Vagina (tissue), 2 donors: ENCODE measurements around the gene TMCO1. TPM values are rescaled to one million over a fixed set of nuclear protein-coding genes. Genes with fewer than 3 reads are reported as not detected.

Experiments
- DNase-seq, 2 donors: peaks; one replicate each; pipeline ENCODE4 v3.0.0-alpha.2; 2017; ENCODE audit errors: extremely low spot score in 2 of 2
- H3K27ac ChIP-seq: fragments of 200-600 bp; sonication (generic); one replicate; pipeline ENCODE4 v1.5.1; 2019
- H3K27me3 ChIP-seq: fragments of 200-600 bp; sonication (generic); one replicate; pipeline ENCODE4 v1.5.1; 2019
- H3K36me3 ChIP-seq, 2 donors: fragments of 200-600 bp; sonication (generic); one replicate each; pipeline ENCODE4 v1.5.1; 2017 to 2019
- H3K4me1 ChIP-seq: fragments of 200-600 bp; sonication (generic); one replicate; pipeline ENCODE4 v1.5.1; 2019
- H3K4me3 ChIP-seq, 2 donors: fragments of 200-600 bp; sonication (generic); 1 replicate in 1 of 2; 2 replicates in 1 of 2; pipeline ENCODE4 v1.5.1; 2016 to 2019
- H3K9me3 ChIP-seq: fragments of 200-600 bp; sonication (generic); one replicate; pipeline ENCODE4 v1.5.1; 2019
- POLR2A ChIP-seq, 2 donors: fragments of 450-650 bp; IDR thresholded peaks; one replicate each; pipeline ENCODE4 v1.6.1; 2017; ENCODE audit warnings: antibody characterized with exemption in 2 of 2, mild to moderate bottlenecking in 2 of 2, moderate library complexity in 2 of 2
- POLR2AphosphoS5 ChIP-seq, 2 donors: sonication (generic); formaldehyde crosslinking; IDR thresholded peaks; one replicate each; pipeline ENCODE4 v1.9.0; 2017; ENCODE audit warnings: antibody characterized with exemption in 2 of 2, mild to moderate bottlenecking in 2 of 2, low read depth in 1 of 2; ENCODE audit not compliant: insufficient read depth in 1 of 2
- intact Hi-C: fragments of 100-400 bp; cut with DNase I; formaldehyde crosslinking; loops from one replicate; pipeline ENCODE4 v1.15.1; 2023
- total RNA-seq: library from RNA; depleted of rRNA; stranded (reverse); fragments of >200 nt; gene quantifications from one replicate; pipeline ENCODE4 v1.2.3, GENCODE V29; 2016
- TF ChIP-seq, protein P1 (sequence below), 3 experiments: fragments of 450-650 bp in 2 of 3; fragments of 200-600 bp in 1 of 3; sonication (generic) in 1 of 3; IDR thresholded peaks; one replicate each; pipeline ENCODE4 v1.5.1; 2017 to 2019; ENCODE audit warnings: antibody characterized with exemption in 3 of 3, mild to moderate bottlenecking in 2 of 3, moderate library complexity in 2 of 3

TMCO1 gene, protein sequence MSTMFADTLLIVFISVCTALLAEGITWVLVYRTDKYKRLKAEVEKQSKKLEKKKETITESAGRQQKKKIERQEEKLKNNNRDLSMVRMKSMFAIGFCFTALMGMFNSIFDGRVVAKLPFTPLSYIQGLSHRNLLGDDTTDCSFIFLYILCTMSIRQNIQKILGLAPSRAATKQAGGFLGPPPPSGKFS
- 33.1 TPM for total RNA-seq

DNA sequence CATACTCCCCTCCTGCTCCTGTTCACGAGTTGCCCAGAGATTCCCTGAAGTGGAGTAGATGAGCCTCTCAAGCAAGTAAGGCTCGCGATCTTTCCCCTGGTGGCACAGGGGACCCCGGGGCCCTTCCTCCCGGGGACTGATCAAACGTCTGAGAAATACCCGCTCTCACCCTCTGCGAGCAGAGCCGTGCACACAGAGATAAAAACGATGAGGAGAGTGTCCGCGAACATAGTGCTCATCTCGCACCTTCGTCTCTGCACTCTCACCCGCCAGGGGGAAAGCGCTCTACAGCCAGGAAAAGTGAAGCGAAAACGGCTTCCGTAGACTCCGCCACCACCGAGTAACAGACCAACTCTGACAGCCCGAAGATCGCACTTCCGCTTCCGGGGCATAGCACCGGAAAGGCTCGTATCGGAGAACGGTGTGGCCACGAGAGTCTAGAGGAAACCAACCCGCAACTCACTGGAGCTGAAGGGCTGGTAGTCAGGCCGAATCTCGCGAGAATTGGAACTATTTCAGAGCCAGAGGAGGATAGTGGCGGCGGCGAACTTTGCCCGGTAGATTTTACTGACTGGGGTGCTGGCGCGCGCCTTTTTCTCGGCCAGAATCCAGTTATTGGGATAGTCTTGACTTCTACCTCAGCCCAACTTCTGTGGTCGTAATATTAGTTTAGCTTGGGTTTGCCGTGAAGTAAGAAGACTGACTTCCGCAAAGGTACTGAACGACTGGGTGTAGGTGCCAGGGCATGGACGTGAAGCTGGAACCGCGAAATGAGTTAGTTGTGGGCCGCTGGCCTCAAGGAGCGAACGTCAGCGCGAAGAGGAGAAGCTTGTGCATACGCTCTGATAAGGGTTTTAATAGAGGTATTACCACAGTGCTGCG lies at the start of gene TMCO1:
Gene TMCO1 (minus strand): TSS at position 356 of the 882 bp plus-strand sequence. CDS start 117 bp downstream, at position 239.
- intact Hi-C loops, result no loop called here
- H3K36me3 ChIP-seq, result peaks cover 0 to 20% of the 10 kb centered on the region in 2 donors

DNA sequence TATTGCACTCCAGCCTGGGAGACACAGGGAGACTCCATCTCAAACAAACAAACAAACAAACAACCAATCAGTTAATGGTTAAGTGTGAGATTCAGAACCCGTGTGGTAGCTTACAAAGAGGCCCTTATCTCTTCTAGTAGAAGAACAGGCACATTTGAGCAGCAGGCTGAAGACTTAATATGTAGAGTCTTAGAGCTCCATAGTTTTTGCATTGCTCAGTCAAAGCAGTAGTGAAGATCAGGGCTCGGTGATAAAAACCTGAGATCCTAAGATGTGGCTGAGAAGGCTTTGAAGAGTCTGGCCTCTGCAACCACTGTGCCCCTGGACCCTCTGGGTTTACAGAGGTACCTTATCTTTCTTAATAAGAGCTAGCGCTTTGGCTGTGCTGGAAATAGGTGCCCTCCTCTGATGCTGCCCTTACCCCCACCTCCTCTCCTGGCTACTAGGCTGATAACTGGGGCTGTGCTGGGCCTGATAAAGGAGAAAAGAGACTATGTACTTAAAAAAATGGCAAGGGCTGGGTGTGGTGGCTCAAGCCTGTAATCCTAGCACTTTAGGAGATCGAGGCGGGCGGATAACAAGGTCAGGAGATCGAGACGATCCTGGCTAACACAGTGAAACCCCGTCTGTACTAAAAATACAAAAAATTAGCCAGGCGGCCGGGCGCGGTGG lies 48.3 kb upstream of the TMCO1 start:
- TF ChIP-seq POLR2AphosphoS5 (IDR thresholded peaks at IDR 0.05; ENCODE audit: insufficient read depth in 1 of 2, low read depth in 1 of 2), result no peak
- no peak for TF ChIP-seq POLR2A (IDR thresholded peaks at IDR 0.05)
- TF ChIP-seq, protein P1, sequence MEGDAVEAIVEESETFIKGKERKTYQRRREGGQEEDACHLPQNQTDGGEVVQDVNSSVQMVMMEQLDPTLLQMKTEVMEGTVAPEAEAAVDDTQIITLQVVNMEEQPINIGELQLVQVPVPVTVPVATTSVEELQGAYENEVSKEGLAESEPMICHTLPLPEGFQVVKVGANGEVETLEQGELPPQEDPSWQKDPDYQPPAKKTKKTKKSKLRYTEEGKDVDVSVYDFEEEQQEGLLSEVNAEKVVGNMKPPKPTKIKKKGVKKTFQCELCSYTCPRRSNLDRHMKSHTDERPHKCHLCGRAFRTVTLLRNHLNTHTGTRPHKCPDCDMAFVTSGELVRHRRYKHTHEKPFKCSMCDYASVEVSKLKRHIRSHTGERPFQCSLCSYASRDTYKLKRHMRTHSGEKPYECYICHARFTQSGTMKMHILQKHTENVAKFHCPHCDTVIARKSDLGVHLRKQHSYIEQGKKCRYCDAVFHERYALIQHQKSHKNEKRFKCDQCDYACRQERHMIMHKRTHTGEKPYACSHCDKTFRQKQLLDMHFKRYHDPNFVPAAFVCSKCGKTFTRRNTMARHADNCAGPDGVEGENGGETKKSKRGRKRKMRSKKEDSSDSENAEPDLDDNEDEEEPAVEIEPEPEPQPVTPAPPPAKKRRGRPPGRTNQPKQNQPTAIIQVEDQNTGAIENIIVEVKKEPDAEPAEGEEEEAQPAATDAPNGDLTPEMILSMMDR (IDR thresholded peaks at IDR 0.05), result no peak
- no peak for DNase-seq
- intact Hi-C loops, result no loop called here
- Histone ChIP-seq H3K9me3 (no peaks in the 10 kb centered on the region), H3K36me3 (no peaks in the 10 kb centered on the region), H3K27ac (no peak overlapping the region), H3K27me3 (no peaks in the 10 kb centered on the region), H3K4me1 (no peaks in the 10 kb centered on the region), H3K4me3 (no peak overlapping the region)

More for the DNA sequence above, at the start of gene TMCO1:
- TF ChIP-seq, protein P1 (IDR thresholded peaks at IDR 0.05), result no peak
- TF ChIP-seq POLR2AphosphoS5 (IDR thresholded peaks at IDR 0.05; ENCODE audit: insufficient read depth in 1 of 2, low read depth in 1 of 2) (peak; percentile 83 to 92), POLR2A (IDR thresholded peaks at IDR 0.05) (no peak)
- peak within 1 kb of the TSS; percentile 78 for H3K27ac ChIP-seq
- no peaks in the 10 kb centered on the region for H3K27me3 ChIP-seq
- peak in 1 of 2 donors; percentile 95 for DNase-seq
- peaks cover 40% of the 10 kb centered on the region for H3K4me1 ChIP-seq
- no peaks in the 10 kb centered on the region for H3K9me3 ChIP-seq
- H3K4me3 ChIP-seq, result peak within 1 kb of the TSS; percentile 52 to 59

GRCh38 chr1:165816157-165816556 lies 47.5 kb upstream of the TMCO1 start:
- intact Hi-C loops, result no loop called here
- H3K27ac ChIP-seq, result no peak overlapping the region
- H3K4me3 ChIP-seq, result no peak overlapping the region
- TF ChIP-seq, protein P1 (IDR thresholded peaks at IDR 0.05), result no peak
- TF ChIP-seq POLR2AphosphoS5 (IDR thresholded peaks at IDR 0.05; ENCODE audit: insufficient read depth in 1 of 2, low read depth in 1 of 2) (no peak), POLR2A (IDR thresholded peaks at IDR 0.05) (no peak)
- H3K4me1 ChIP-seq, result no peaks in the 10 kb centered on the region
- H3K9me3 ChIP-seq, result no peaks in the 10 kb centered on the region
- no peaks in the 10 kb centered on the region for H3K36me3 ChIP-seq
- H3K27me3 ChIP-seq, result no peaks in the 10 kb centered on the region
- no peak for DNase-seq

DNA sequence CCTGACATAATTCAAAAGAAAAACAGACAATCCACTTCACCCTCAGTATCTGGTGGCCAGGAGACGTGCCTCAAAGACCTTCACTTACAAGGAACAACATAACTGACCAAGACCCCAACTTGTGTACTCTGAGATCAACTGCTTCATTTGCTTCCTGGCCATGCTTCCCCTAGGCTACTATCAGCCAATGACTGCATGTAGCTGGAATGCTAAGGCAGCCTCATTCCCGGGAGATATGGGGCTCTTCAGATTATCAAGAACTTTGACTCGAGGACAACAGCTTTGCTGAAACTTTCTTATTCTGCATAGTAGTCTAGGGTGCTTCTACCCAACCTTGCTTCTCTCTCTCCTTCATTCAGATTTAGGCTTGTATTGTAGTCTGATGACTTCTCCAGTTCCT lies 47.1 kb upstream of the TMCO1 start:
- DNase-seq, result no peak
- Histone ChIP-seq H3K9me3 (no peaks in the 10 kb centered on the region), H3K27me3 (no peaks in the 10 kb centered on the region), H3K4me1 (no peaks in the 10 kb centered on the region), H3K36me3 (no peaks in the 10 kb centered on the region), H3K27ac (no peak overlapping the region), H3K4me3 (no peak overlapping the region)
- intact Hi-C loops, result no loop called here
- no peak for TF ChIP-seq POLR2A (IDR thresholded peaks at IDR 0.05)
- TF ChIP-seq, protein P1 (IDR thresholded peaks at IDR 0.05), result no peak
- no peak for TF ChIP-seq POLR2AphosphoS5 (IDR thresholded peaks at IDR 0.05; ENCODE audit: insufficient read depth in 1 of 2, low read depth in 1 of 2)
